Activated CD4-positive, alpha-beta memory T cell treated with anti-CD3 and anti-CD28 coated beads for 36 hours (primary cell): ENCODE results near the gene ATP10A. TPM values are rescaled to one million over a fixed set of nuclear protein-coding genes. Genes with fewer than 3 reads are reported as not detected.

Experiments used
- CTCF ChIA-PET: fragments of 350-600 bp; sonication (Branson Sonifier 250); formaldehyde crosslinking; loops from one replicate; lab custom pipeline; 2021; ENCODE audit warnings: antibody characterized with exemption, inconsistent platforms; lab: Charles Lee
- POLR2A ChIA-PET: fragments of 350-600 bp; sonication (Branson Sonifier 250); formaldehyde crosslinking; loops from one replicate; lab custom pipeline; 2021; ENCODE audit warnings: antibody characterized with exemption; lab: Charles Lee
- DNase-seq: peaks from one replicate; pipeline ENCODE4 v3.0.0-alpha.2; 2020
- H3K27ac Mint-ChIP-seq: one replicate; pipeline ENCODE4 v1.8.0; 2021; ENCODE audit warnings: mixed read lengths
- H3K27me3 Mint-ChIP-seq: one replicate; pipeline ENCODE4 v1.8.0; 2021; ENCODE audit warnings: mixed read lengths
- H3K36me3 Mint-ChIP-seq: one replicate; pipeline ENCODE4 v1.8.0; 2021; ENCODE audit warnings: mixed read lengths
- H3K4me1 Mint-ChIP-seq: one replicate; pipeline ENCODE4 v1.8.0; 2021; ENCODE audit warnings: low read depth, mixed read lengths
- H3K4me3 Mint-ChIP-seq: one replicate; pipeline ENCODE4 v1.8.0; 2021; ENCODE audit warnings: mild to moderate bottlenecking, mixed read lengths
- H3K9me3 Mint-ChIP-seq: one replicate; pipeline ENCODE4 v1.8.0; 2021; ENCODE audit warnings: mixed read lengths
- intact Hi-C: fragments of 100-400 bp; cut with micrococcal nuclease; formaldehyde crosslinking; loops from one replicate; pipeline ENCODE4 v1.15.1; 2023
- total RNA-seq, 2 experiments: library from RNA; stranded (reverse); gene quantifications; one replicate each; pipeline ENCODE4 v1.2.3, GENCODE V29; 2021

The ATP10A gene
- 10 to 100 TPM; 15.9 to 17.2 TPM for total RNA-seq

- peak; percentile 66 for DNase-seq
- ChIA-PET POLR2A (no interaction called here), CTCF (interaction anchor here (0.8 to 2.1 kb wide), 3 partner anchors 15 to 80 kb away, joined by 3 to 8 read pairs (median 5); no protein-coding TSS in a partner anchor)
- peaks cover 34% of the 10 kb centered on the region for H3K4me1 Mint-ChIP-seq
- H3K36me3 Mint-ChIP-seq: peaks cover 13% of the 10 kb centered on the region
- H3K9me3 Mint-ChIP-seq: no peaks in the 10 kb centered on the region
- H3K27me3 Mint-ChIP-seq: no peaks in the 10 kb centered on the region
- peak within 1 kb of the TSS; percentile 86 for H3K27ac Mint-ChIP-seq
- H3K4me3 Mint-ChIP-seq: peak within 1 kb of the TSS; percentile 90
- intact Hi-C loops: loop anchor here (5.0 to 10.0 kb wide), 2 partner anchors 71 to 426 kb away; partner anchors contain the start of gene UBE3A
Observed at GRCh38 chr15:25863111-25863967, at the start of gene ATP10A. TSS of gene ATP10A (minus strand) at chr15:25863327. CDS start at chr15:25863096, 231 bp downstream.

- H3K27me3 Mint-ChIP-seq: no peaks in the 10 kb centered on the region
- H3K36me3 Mint-ChIP-seq: no peaks in the 10 kb centered on the region
- POLR2A ChIA-PET: no interaction called here
- H3K4me3 Mint-ChIP-seq: no peak overlapping the region
- CTCF ChIA-PET: no interaction called here
- intact Hi-C loops: no loop called here
- DNase-seq: no peak
- H3K27ac Mint-ChIP-seq: no peak overlapping the region
- no peaks in the 10 kb centered on the region for H3K4me1 Mint-ChIP-seq
- H3K9me3 Mint-ChIP-seq: no peaks in the 10 kb centered on the region
Observed at GRCh38 chr15:25912035-25912434, 48.9 kb upstream of the ATP10A start.

- Mint-ChIP-seq H3K27me3 (no peaks in the 10 kb centered on the region), H3K36me3 (no peaks in the 10 kb centered on the region), H3K4me3 (no peak overlapping the region), H3K4me1 (no peaks in the 10 kb centered on the region), H3K27ac (no peak overlapping the region), H3K9me3 (no peaks in the 10 kb centered on the region)
- intact Hi-C loops: no loop called here
- no peak for DNase-seq
- CTCF ChIA-PET: interaction anchor here (0.6 kb wide), 1 partner anchor 23 kb away, joined by 4 read pairs; no protein-coding TSS in a partner anchor
- POLR2A ChIA-PET: no interaction called here
Observed at GRCh38 chr15:25910832-25911231, 47.7 kb upstream of the ATP10A start.

- DNase-seq: no peak
- Mint-ChIP-seq H3K36me3 (no peaks in the 10 kb centered on the region), H3K9me3 (no peaks in the 10 kb centered on the region), H3K27me3 (no peaks in the 10 kb centered on the region), H3K4me3 (no peak overlapping the region), H3K4me1 (peaks cover 7% of the 10 kb centered on the region), H3K27ac (no peak overlapping the region)
- POLR2A ChIA-PET: interaction anchor here (0.5 kb wide), 1 partner anchor 150 kb away, joined by 3 read pairs; no protein-coding TSS in a partner anchor
- intact Hi-C loops: no loop called here
- CTCF ChIA-PET: no interaction called here
Observed at GRCh38 chr15:25909806-25910205, 46.7 kb upstream of the ATP10A start.

GRCh38 chr15:25909325-25909724 lies 46.2 kb upstream of the ATP10A start:
- intact Hi-C loops: no loop called here
- H3K36me3 Mint-ChIP-seq: no peaks in the 10 kb centered on the region
- DNase-seq: no peak
- H3K9me3 Mint-ChIP-seq: no peaks in the 10 kb centered on the region
- H3K27ac Mint-ChIP-seq: no peak overlapping the region
- H3K4me3 Mint-ChIP-seq: no peak overlapping the region
- CTCF ChIA-PET: interaction anchor here (1.3 kb wide), 1 partner anchor 24 kb away, joined by 3 read pairs; no protein-coding TSS in a partner anchor
- no peaks in the 10 kb centered on the region for H3K27me3 Mint-ChIP-seq
- POLR2A ChIA-PET: interaction anchor here (0.5 kb wide), 1 partner anchor 150 kb away, joined by 3 read pairs; no protein-coding TSS in a partner anchor
- H3K4me1 Mint-ChIP-seq: peaks cover 7% of the 10 kb centered on the region

- peak; percentile 64 for DNase-seq
- no peak overlapping the region for H3K4me3 Mint-ChIP-seq
- CTCF ChIA-PET: no interaction called here
Observed at GRCh38 chr15:25905140-25905539, 42.0 kb upstream of the ATP10A start.

GRCh38 chr15:25903024-25903581 lies 40.0 kb upstream of the ATP10A start:
- ChIA-PET CTCF (no interaction called here), POLR2A (no interaction called here)
- Mint-ChIP-seq H3K4me1 (peaks cover 14% of the 10 kb centered on the region), H3K9me3 (no peaks in the 10 kb centered on the region), H3K27ac (no peak overlapping the region), H3K27me3 (no peaks in the 10 kb centered on the region), H3K4me3 (no peak overlapping the region), H3K36me3 (no peaks in the 10 kb centered on the region)
- intact Hi-C loops: no loop called here
- no peak for DNase-seq

More at GRCh38 chr15:25905140-25905539, 42.0 kb upstream of the ATP10A start:
- POLR2A ChIA-PET: no interaction called here
- Mint-ChIP-seq H3K27ac (no peak overlapping the region), H3K27me3 (no peaks in the 10 kb centered on the region), H3K4me1 (peaks cover 14% of the 10 kb centered on the region), H3K36me3 (no peaks in the 10 kb centered on the region), H3K9me3 (no peaks in the 10 kb centered on the region)
- intact Hi-C loops: no loop called here

- H3K27ac Mint-ChIP-seq: no peak overlapping the region
- ChIA-PET POLR2A (no interaction called here), CTCF (no interaction called here)
- DNase-seq: no peak
- H3K4me1 Mint-ChIP-seq: peaks cover 14% of the 10 kb centered on the region
- no peak overlapping the region for H3K4me3 Mint-ChIP-seq
- H3K27me3 Mint-ChIP-seq: no peaks in the 10 kb centered on the region
- intact Hi-C loops: no loop called here
- no peaks in the 10 kb centered on the region for H3K9me3 Mint-ChIP-seq
- H3K36me3 Mint-ChIP-seq: no peaks in the 10 kb centered on the region
Observed at GRCh38 chr15:25901811-25902605, 38.9 kb upstream of the ATP10A start.

- Mint-ChIP-seq H3K4me3 (no peak overlapping the region), H3K9me3 (no peaks in the 10 kb centered on the region), H3K27ac (no peak overlapping the region), H3K27me3 (no peaks in the 10 kb centered on the region), H3K36me3 (no peaks in the 10 kb centered on the region), H3K4me1 (peaks cover 14% of the 10 kb centered on the region)
- intact Hi-C loops: no loop called here
- DNase-seq: no peak
- ChIA-PET CTCF (interaction anchor here (1.0 kb wide), 1 partner anchor 33 kb away, joined by 3 read pairs; no protein-coding TSS in a partner anchor), POLR2A (interaction anchor here (0.6 kb wide), 1 partner anchor 44 kb away, joined by 4 read pairs; no protein-coding TSS in a partner anchor)
Observed at GRCh38 chr15:25900901-25901300, 37.8 kb upstream of the ATP10A start.

GRCh38 chr15:25900431-25900830 lies 37.3 kb upstream of the ATP10A start:
- peaks cover 13% of the 10 kb centered on the region for H3K4me1 Mint-ChIP-seq
- ChIA-PET POLR2A (interaction anchor here (0.6 kb wide), 1 partner anchor 44 kb away, joined by 4 read pairs; no protein-coding TSS in a partner anchor), CTCF (interaction anchor here (1.0 kb wide), 1 partner anchor 34 kb away, joined by 3 read pairs; no protein-coding TSS in a partner anchor)
- H3K27ac Mint-ChIP-seq: no peak overlapping the region
- DNase-seq: no peak
- H3K27me3 Mint-ChIP-seq: no peaks in the 10 kb centered on the region
- H3K9me3 Mint-ChIP-seq: no peaks in the 10 kb centered on the region
- H3K36me3 Mint-ChIP-seq: no peaks in the 10 kb centered on the region
- no peak overlapping the region for H3K4me3 Mint-ChIP-seq
- intact Hi-C loops: no loop called here

- intact Hi-C loops: no loop called here
- Mint-ChIP-seq H3K36me3 (no peaks in the 10 kb centered on the region), H3K4me1 (peaks cover 8% of the 10 kb centered on the region), H3K9me3 (no peaks in the 10 kb centered on the region), H3K27ac (no peak overlapping the region), H3K4me3 (no peak overlapping the region), H3K27me3 (no peaks in the 10 kb centered on the region)
- ChIA-PET CTCF (interaction anchor here (0.9 to 1.0 kb wide), 2 partner anchors 8 to 34 kb away, joined by 3 to 6 read pairs; no protein-coding TSS in a partner anchor), POLR2A (no interaction called here)
- DNase-seq: no peak
Observed at GRCh38 chr15:25899870-25900269, 36.7 kb upstream of the ATP10A start.
